Body of pancreas (tissue), 4 donors: ENCODE measurements around the gene PRICKLE4. TPM values are rescaled to one million over a fixed set of nuclear protein-coding genes. Genes with fewer than 3 reads are reported as not detected.

ENCODE experiments used
- ATAC-seq: fragments of 150-250 bp; one replicate; pipeline ENCODE4 v1.9.1; 2016
- DNase-seq, 4 donors: peaks; one replicate each; pipeline ENCODE4 v3.0.0-alpha.2; 2019
- H3K27ac ChIP-seq, 4 donors: fragments of 200-600 bp; sonication (generic); 1 replicate in 3 of 4; 2 replicates in 1 of 4; pipeline versions ENCODE4 v1.5.1 to v1.6.1; 2016 to 2019; ENCODE audit warnings: mild to moderate bottlenecking in 1 of 4, mixed read lengths in 1 of 4, moderate library complexity in 1 of 4
- H3K27me3 ChIP-seq, 2 donors: fragments of 200-600 bp; sonication (generic); one replicate each; pipeline ENCODE4 v1.6.0; 2016; ENCODE audit warnings: mild to moderate bottlenecking in 1 of 2
- H3K36me3 ChIP-seq, 2 donors: fragments of 200-600 bp; sonication (generic); replicated peaks in 1 of 2; 2 replicates each; pipeline ENCODE4 v1.5.1; 2016; ENCODE audit warnings: low read depth in 2 of 2; ENCODE audit not compliant: insufficient read depth in 1 of 2
- H3K4me1 ChIP-seq: fragments of 200-600 bp; sonication (generic); one replicate; pipeline ENCODE4 v1.6.0; 2016
- H3K4me3 ChIP-seq, 2 donors: fragments of 200-600 bp; sonication (generic); 1 replicate in 1 of 2; 2 replicates in 1 of 2; pipeline ENCODE4 v1.5.1; 2016 to 2019
- H3K9me3 ChIP-seq, 3 donors: fragments of 200-600 bp; sonication (generic); 1 replicate in 2 of 3; 2 replicates in 1 of 3; pipeline ENCODE4 v1.5.1; 2016
- CTCF ChIP-seq, 7 experiments: fragments of 450-650 bp in 4 of 7; fragments of 200-600 bp in 3 of 7; sonication (generic) in 3 of 7; IDR thresholded peaks; one replicate each; pipeline ENCODE4 v1.5.1; 2016 to 2019; ENCODE audit warnings: antibody characterized with exemption in 7 of 7
- POLR2A ChIP-seq, 3 donors: fragments of 450-650 bp; IDR thresholded peaks; one replicate each; pipeline ENCODE4 v1.6.1; 2016; ENCODE audit warnings: antibody characterized with exemption in 3 of 3, mild to moderate bottlenecking in 2 of 3
- WGBS, 2 donors: methylation state at CpG; one replicate each; pipeline ENCODE4 v1.1.5; 2017; 5-methylcytosine and 5-hydroxymethylcytosine counted together
- intact Hi-C: fragments of 100-400 bp; cut with DNase I; formaldehyde crosslinking; loops from one replicate; pipeline ENCODE4 v1.15.1; 2023
- total RNA-seq, 2 donors: library from RNA; depleted of rRNA; stranded (reverse); fragments of >200 nt; gene quantifications; one replicate each; pipeline ENCODE4 v1.1.0, GENCODE V29; 2016

Gene PRICKLE4
- total RNA-seq, 2 donors from 2014 or later: 4.4 to 16.8 TPM

- no peaks in the 10 kb centered on the region for H3K36me3 ChIP-seq
- H3K27me3 ChIP-seq: no peaks in the 10 kb centered on the region
- DNase-seq (peak; percentile 98 to 99 (median 99)), ATAC-seq (peak; percentile 92)
- 0% methylated on average over 35 to 40 of the region's 73 CpGs for WGBS, 2 donors
- peak within 1 kb of the TSS; percentile 41 to 46 for H3K4me3 ChIP-seq
- H3K27ac ChIP-seq: peak within 1 kb of the TSS; percentile 62 to 88 (median 81)
- intact Hi-C loops: loop anchor here (5.0 kb wide), 1 partner anchor 252 kb away; no protein-coding TSS in a partner anchor
- peaks cover 46% of the 10 kb centered on the region for H3K4me1 ChIP-seq
- H3K9me3 ChIP-seq: no peaks in the 10 kb centered on the region
- peak; percentile 89 to 99 (median 98) for TF ChIP-seq CTCF (IDR thresholded peaks at IDR 0.05)
- peak in 1 of 3 donors; percentile 42 for TF ChIP-seq POLR2A (IDR thresholded peaks at IDR 0.05)
Measured at GRCh38 chr6:41779788-41780550, 613 bp upstream of the PRICKLE4 start, which contains the start of gene FRS3. FRS3 (minus strand) TSS chr6:41779900; CDS start chr6:41776987, 2,913 bp downstream.

- TF ChIP-seq CTCF (IDR thresholded peaks at IDR 0.05) (no peak), POLR2A (IDR thresholded peaks at IDR 0.05) (no peak)
- Histone ChIP-seq H3K36me3 (no peaks in the 10 kb centered on the region), H3K27me3 (no peaks in the 10 kb centered on the region), H3K4me3 (no peak overlapping the region), H3K9me3 (no peaks in the 10 kb centered on the region), H3K27ac (peak overlapping the region; percentile 62 to 88 (median 81)), H3K4me1 (peaks cover 60% of the 10 kb centered on the region)
- intact Hi-C loops: no loop called here
- 12% methylated on average over 3 of the region's 3 CpGs for WGBS, 2 donors
- DNase-seq (peak in 2 of 4 donors; percentile 68 to 74), ATAC-seq (no peak)
Measured at GRCh38 chr6:41781366-41781730, 766 bp downstream of the PRICKLE4 start.

GRCh38 chr6:41783106-41783780 is 2.7 kb downstream of the PRICKLE4 start:
- Histone ChIP-seq H3K4me1 (peaks cover 60% of the 10 kb centered on the region), H3K27me3 (no peaks in the 10 kb centered on the region), H3K4me3 (no peak overlapping the region), H3K36me3 (no peaks in the 10 kb centered on the region), H3K9me3 (no peaks in the 10 kb centered on the region), H3K27ac (peak overlapping the region in 2 of 4 donors; percentile 3 to 91)
- intact Hi-C loops: no loop called here
- no peak for DNase-seq
- WGBS, 2 donors: 67 to 74% methylated on average over 6 of the region's 6 CpGs
- TF ChIP-seq CTCF (IDR thresholded peaks at IDR 0.05) (no peak), POLR2A (IDR thresholded peaks at IDR 0.05) (no peak)
- ATAC-seq: no peak

- Histone ChIP-seq H3K27me3 (no peaks in the 10 kb centered on the region), H3K9me3 (no peaks in the 10 kb centered on the region), H3K27ac (peak overlapping the region in 3 of 4 donors; percentile 23 to 93 (median 91)), H3K36me3 (no peaks in the 10 kb centered on the region), H3K4me1 (peaks cover 63% of the 10 kb centered on the region), H3K4me3 (no peak overlapping the region)
- 49 to 60% methylated on average over 5 of the region's 5 CpGs for WGBS, 2 donors
- ATAC-seq (no peak), DNase-seq (peak in 2 of 4 donors; percentile 26 to 46)
- intact Hi-C loops: no loop called here
- TF ChIP-seq POLR2A (IDR thresholded peaks at IDR 0.05): no peak
- TF ChIP-seq CTCF (IDR thresholded peaks at IDR 0.05): no peak
Measured at GRCh38 chr6:41784581-41785171, 4.1 kb downstream of the PRICKLE4 start.
